SK-N-SH treated with all-trans-retinoic acid at 6 μM for 48 hours (cell line): ENCODE data around the gene PPP1R13B.

Experiments used
- ISL1 ChIP-seq: fragments of 250-450 bp; sonication (Bioruptor Pico); IDR thresholded peaks from 2 replicates; pipeline ENCODE4 v2.1.2; 2022; ENCODE audit warnings: mild to moderate bottlenecking, moderate library complexity
- ZC3H10 ChIP-seq: fragments of 250-450 bp; sonication (Bioruptor Pico); IDR thresholded peaks from 2 replicates; pipeline ENCODE4 v1.5.1; 2021; ENCODE audit warnings: mild to moderate bottlenecking, moderate library complexity
- ZFP3 ChIP-seq: fragments of 250-450 bp; sonication (Bioruptor Pico); IDR thresholded peaks from 2 replicates; pipeline ENCODE4 v1.5.0; 2020; ENCODE audit warnings: mild to moderate bottlenecking, moderate library complexity
- ZFP30 ChIP-seq: fragments of 450-650 bp; formaldehyde crosslinking; IDR thresholded peaks from 2 replicates; pipeline ENCODE4 v1.5.0; 2022; ENCODE audit warnings: mild to moderate bottlenecking, moderate library complexity
- ZNF8 ChIP-seq: fragments of 450-650 bp; formaldehyde crosslinking; IDR thresholded peaks from 2 replicates; pipeline ENCODE4 v1.5.0; 2020; ENCODE audit warnings: mild to moderate bottlenecking, moderate library complexity
- TF ChIP-seq, protein P1 (sequence below): fragments of 250-450 bp; sonication (Bioruptor Pico); IDR thresholded peaks from 2 replicates; pipeline ENCODE4 v1.8.0; 2020; ENCODE audit warnings: mild to moderate bottlenecking, moderate library complexity, borderline replicate concordance

DNA sequence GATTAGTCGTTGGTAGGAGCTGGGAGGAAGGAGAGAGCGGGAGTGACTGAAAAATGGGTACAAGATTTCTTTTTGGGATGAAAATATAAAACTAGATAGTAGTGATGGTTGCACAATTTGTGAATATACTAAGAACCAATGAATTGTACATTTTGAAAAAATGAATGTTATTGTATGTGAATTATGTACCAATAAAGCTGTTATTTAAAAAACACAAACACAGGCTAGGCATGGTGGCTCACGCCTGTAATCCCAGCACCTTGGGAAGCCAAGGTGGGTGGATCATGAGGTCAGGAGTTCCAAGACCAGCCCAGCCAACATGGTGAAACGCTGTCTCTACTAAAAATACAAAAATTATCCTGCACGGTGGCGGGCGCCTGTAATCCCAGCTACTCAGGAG, 32.1 kb downstream of the PPP1R13B start:
- no peak for TF ChIP-seq ISL1 (CRISPR knock-in tag)
- TF ChIP-seq ZFP3 (CRISPR knock-in tag) = no peak
- no peak for TF ChIP-seq ZC3H10 (CRISPR knock-in tag)
- TF ChIP-seq, protein P1, sequence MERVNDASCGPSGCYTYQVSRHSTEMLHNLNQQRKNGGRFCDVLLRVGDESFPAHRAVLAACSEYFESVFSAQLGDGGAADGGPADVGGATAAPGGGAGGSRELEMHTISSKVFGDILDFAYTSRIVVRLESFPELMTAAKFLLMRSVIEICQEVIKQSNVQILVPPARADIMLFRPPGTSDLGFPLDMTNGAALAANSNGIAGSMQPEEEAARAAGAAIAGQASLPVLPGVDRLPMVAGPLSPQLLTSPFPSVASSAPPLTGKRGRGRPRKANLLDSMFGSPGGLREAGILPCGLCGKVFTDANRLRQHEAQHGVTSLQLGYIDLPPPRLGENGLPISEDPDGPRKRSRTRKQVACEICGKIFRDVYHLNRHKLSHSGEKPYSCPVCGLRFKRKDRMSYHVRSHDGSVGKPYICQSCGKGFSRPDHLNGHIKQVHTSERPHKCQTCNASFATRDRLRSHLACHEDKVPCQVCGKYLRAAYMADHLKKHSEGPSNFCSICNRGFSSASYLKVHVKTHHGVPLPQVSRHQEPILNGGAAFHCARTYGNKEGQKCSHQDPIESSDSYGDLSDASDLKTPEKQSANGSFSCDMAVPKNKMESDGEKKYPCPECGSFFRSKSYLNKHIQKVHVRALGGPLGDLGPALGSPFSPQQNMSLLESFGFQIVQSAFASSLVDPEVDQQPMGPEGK (CRISPR knock-in tag) = no peak
- no peak for TF ChIP-seq ZFP30 (CRISPR knock-in tag)
- TF ChIP-seq ZNF8 (CRISPR knock-in tag) = no peak
